ENCODE results near the gene NCDN. TPM values are rescaled to one million over a fixed set of nuclear protein-coding genes. Genes with fewer than 3 reads are reported as not detected.

The NCDN gene
- total RNA-seq, 1 donor from 2014 or later: 21.6 TPM

DNA sequence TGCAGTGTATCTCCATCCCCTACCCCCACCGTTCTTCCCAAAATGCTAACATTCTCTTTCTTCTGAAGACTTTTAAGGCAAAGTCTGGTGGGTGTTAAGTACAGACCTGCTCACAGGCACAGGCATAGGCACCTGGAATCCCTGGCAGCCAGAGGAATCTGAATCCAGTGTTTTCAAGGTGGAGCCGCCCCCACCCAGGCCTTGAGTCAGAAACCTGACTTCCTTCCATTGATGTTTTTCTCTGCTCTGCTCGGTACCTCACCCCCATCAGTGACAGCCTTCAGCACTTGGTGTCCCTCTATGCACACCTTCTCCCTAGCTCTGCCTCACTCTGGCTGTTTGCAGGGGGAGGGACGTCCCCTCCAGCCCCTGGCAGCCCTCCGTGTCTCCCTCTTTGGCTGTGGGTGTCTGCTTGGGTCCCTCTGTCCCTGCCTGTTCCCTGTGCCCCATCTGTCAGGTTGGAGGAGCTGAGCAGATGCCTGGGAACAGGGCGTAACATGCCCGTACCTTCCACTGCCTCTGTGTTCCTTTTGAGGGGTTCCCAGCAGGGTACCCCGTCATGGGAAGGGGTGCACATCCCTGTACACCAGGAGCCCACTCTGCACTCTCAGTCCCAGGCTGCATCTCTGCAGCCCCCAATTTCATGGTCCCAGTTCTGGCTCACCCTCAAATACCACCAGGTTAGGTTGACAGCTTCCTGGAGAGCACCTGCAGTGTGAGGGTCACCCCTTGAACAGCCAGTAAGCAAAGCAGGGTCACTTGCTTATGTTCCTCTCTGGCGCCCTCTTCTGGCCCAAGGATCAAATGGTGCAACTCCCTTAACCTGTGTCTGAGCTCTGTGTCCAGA lies 6.7 kb downstream of the NCDN start:
- Mint-ChIP-seq H3K36me3 (ENCODE audit: low read depth, unreplicated experiment) (peaks cover 27% of the 10 kb centered on the region), H3K27ac (ENCODE audit: unreplicated experiment) (peak overlapping the region; percentile 45), H3K4me3 (ENCODE audit: unreplicated experiment) (peak overlapping the region; percentile 68), H3K4me1 (ENCODE audit: unreplicated experiment) (peaks cover 16% of the 10 kb centered on the region), H3K27me3 (ENCODE audit: unreplicated experiment) (peaks cover 12% of the 10 kb centered on the region), H3K9me3 (ENCODE audit: unreplicated experiment) (no peaks in the 10 kb centered on the region)
- DNase-seq (ENCODE audit: low spot score): peak; percentile 85
- TF ChIP-seq, protein P1, sequence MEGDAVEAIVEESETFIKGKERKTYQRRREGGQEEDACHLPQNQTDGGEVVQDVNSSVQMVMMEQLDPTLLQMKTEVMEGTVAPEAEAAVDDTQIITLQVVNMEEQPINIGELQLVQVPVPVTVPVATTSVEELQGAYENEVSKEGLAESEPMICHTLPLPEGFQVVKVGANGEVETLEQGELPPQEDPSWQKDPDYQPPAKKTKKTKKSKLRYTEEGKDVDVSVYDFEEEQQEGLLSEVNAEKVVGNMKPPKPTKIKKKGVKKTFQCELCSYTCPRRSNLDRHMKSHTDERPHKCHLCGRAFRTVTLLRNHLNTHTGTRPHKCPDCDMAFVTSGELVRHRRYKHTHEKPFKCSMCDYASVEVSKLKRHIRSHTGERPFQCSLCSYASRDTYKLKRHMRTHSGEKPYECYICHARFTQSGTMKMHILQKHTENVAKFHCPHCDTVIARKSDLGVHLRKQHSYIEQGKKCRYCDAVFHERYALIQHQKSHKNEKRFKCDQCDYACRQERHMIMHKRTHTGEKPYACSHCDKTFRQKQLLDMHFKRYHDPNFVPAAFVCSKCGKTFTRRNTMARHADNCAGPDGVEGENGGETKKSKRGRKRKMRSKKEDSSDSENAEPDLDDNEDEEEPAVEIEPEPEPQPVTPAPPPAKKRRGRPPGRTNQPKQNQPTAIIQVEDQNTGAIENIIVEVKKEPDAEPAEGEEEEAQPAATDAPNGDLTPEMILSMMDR (IDR thresholded peaks at IDR 0.05; ENCODE audit: unreplicated experiment): peak; percentile 72

DNA sequence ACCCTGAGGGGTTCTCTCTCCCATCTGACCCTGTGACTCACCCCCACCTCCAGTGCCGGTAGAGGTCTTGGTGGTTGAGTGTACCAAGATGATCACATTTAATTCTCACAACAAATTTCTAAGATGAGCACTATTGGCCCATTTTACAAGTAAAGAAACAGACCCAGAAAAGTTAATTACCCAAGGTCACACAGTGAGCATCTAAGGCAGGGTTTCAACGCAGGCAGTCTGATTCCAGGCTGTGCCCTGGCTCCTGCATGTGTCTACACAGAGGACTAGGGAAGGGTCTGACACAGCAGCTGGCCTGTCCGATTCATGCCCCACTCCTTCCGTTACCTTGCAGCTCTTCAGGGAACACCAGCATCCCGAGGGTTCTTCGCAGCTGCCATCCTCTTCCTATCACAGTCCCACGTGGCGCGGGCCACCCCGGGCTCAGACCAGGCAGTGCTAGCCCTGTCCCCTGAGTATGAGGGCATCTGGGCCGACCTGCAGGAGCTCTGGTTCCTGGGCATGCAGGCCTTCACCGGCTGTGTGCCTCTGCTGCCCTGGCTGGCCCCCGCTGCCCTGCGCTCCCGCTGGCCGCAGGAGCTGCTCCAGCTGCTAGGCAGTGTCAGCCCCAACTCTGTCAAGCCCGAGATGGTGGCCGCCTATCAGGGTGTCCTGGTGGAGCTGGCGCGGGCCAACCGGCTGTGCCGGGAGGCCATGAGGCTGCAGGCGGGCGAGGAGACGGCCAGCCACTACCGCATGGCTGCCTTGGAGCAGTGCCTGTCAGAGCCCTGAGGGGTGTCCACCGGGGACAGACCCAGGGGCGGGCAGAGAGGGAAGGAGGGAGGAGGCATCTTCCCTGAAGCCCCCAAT lies 7.5 kb downstream of the NCDN start:
- H3K4me1 Mint-ChIP-seq (ENCODE audit: unreplicated experiment): peaks cover 16% of the 10 kb centered on the region
- peaks cover 27% of the 10 kb centered on the region for H3K36me3 Mint-ChIP-seq (ENCODE audit: low read depth, unreplicated experiment)
- peaks cover 6% of the 10 kb centered on the region for H3K27me3 Mint-ChIP-seq (ENCODE audit: unreplicated experiment)
- DNase-seq (ENCODE audit: low spot score): no peak
- no peaks in the 10 kb centered on the region for H3K9me3 Mint-ChIP-seq (ENCODE audit: unreplicated experiment)
- TF ChIP-seq, protein P1 (IDR thresholded peaks at IDR 0.05; ENCODE audit: unreplicated experiment): peak; percentile 34
- peak overlapping the region; percentile 68 for H3K4me3 Mint-ChIP-seq (ENCODE audit: unreplicated experiment)
- H3K27ac Mint-ChIP-seq (ENCODE audit: unreplicated experiment): peak overlapping the region; percentile 45

DNA sequence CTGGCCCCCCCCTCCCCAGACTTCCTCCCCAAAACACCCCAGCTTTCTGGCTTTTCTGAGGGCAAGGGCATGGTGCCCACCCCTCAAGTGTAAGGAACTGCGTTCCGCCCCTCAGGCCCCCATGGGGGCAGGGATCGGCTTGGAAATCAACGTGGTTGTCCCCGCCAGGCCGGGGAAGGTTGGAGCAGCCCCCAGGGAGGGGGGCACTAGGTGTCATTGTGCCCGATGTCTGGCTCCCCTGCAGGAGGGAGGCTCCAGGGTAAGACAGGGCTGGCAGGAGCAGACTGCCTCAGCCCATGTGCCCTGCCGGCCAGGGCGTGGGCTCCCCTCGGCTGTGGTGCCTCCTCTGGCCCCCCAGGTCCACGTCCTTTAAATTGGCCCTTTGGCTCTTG lies 8.1 kb downstream of the NCDN start:
- H3K36me3 Mint-ChIP-seq (ENCODE audit: low read depth, unreplicated experiment): peaks cover 27% of the 10 kb centered on the region
- H3K27me3 Mint-ChIP-seq (ENCODE audit: unreplicated experiment): peaks cover 7% of the 10 kb centered on the region
- TF ChIP-seq, protein P1 (IDR thresholded peaks at IDR 0.05; ENCODE audit: unreplicated experiment): no peak
- H3K4me1 Mint-ChIP-seq (ENCODE audit: unreplicated experiment): peaks cover 16% of the 10 kb centered on the region
- no peak for DNase-seq (ENCODE audit: low spot score)
- no peak overlapping the region for H3K27ac Mint-ChIP-seq (ENCODE audit: unreplicated experiment)
- no peaks in the 10 kb centered on the region for H3K9me3 Mint-ChIP-seq (ENCODE audit: unreplicated experiment)
- H3K4me3 Mint-ChIP-seq (ENCODE audit: unreplicated experiment): no peak overlapping the region

DNA sequence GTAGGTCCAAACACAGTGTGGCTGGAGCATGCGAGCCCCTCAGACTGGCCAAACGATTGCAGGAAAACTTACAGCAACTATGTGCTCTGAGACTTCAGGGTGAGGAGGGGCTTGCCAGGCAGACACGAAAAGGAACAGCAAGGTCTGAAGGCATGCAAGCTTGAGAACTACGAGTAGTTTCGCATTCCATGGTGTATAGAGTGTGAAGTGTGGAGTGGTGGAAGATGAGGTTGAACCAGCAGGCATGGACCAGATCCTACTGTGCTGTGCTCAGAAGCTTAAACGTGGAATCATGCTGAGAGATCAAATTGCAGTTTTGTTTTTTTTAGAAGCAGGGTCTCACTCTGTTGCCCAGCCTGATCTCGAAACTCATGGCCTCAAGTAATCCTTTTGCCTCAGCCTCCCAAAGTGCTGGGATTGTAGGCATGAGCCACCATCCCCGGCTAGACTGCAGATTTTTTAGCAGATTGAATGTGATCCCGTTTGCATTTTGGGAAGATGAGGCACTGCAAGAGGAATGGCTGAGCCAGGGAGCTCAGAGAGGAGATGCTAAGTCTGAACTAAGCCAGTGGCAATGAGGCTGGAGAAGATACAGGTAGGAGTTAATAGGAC lies 10.5 kb downstream of the NCDN start:
- Mint-ChIP-seq H3K9me3 (ENCODE audit: unreplicated experiment) (no peaks in the 10 kb centered on the region), H3K4me1 (ENCODE audit: unreplicated experiment) (peaks cover 16% of the 10 kb centered on the region), H3K27me3 (ENCODE audit: unreplicated experiment) (peaks cover 12% of the 10 kb centered on the region), H3K27ac (ENCODE audit: unreplicated experiment) (no peak overlapping the region), H3K36me3 (ENCODE audit: low read depth, unreplicated experiment) (peaks cover 19% of the 10 kb centered on the region), H3K4me3 (ENCODE audit: unreplicated experiment) (no peak overlapping the region)
- no peak for DNase-seq (ENCODE audit: low spot score)
- TF ChIP-seq, protein P1 (IDR thresholded peaks at IDR 0.05; ENCODE audit: unreplicated experiment): no peak

Measured in endothelial cell (in vitro differentiated cells).